ENCODE results near the gene SLC2A9. TPM values are rescaled to one million over a fixed set of nuclear protein-coding genes. Genes with fewer than 3 reads are reported as not detected.
"Not testable (repeated sequence)": the region's sequence is repeated elsewhere in the genome, so short reads cannot be mapped to it uniquely, and the experiment has no call there.

SLC2A9 gene
- total RNA-seq, 1 donor from 2014 or later, result not detected

DNA sequence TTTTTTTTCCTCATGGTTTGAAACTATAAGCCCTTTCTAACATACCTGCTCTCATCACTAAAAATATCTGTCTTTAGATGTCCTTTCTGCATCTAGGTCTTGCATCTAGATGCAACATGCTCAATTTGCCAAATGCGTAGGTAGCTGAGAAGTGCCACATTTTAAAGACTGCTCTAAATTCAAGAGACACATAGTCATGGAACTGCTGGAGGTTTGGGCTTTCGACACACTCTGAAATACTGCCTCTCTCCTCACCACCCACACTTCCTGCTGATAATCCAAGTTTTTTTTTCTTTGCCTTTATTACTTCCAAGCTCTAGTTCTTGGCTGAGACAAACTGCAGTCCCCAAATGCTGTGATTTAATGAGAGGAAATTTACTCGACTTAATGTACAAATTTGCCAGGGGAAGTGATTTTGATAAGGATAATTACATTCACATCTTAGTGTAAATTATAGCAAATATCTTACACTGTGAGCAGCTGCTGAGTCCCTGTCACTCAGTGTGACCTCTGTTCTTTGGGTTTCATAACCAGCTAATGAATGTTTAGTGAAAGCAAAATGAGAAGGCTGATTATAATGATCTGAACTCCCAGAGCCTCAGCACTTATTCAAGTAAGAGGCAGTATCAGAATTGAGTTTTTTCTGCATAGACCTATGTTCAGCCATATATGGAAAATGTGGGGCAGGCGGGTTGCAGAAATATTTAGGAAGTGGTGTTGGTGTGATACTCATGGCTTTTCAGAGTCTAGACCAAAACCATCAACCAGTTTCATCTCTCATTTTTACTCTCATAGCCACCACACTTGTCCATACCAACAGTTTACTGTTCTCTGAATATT, 208.6 kb downstream of the SLC2A9 start:
- peaks cover 1% of the 10 kb centered on the region for H3K9me3 Mint-ChIP-seq (ENCODE audit: unreplicated experiment)
- DNase-seq, result no peak
- no peak overlapping the region for H3K27ac Mint-ChIP-seq (ENCODE audit: unreplicated experiment)
- H3K4me1 Mint-ChIP-seq (ENCODE audit: low read depth, unreplicated experiment), result no peaks in the 10 kb centered on the region
- TF ChIP-seq, protein P1, sequence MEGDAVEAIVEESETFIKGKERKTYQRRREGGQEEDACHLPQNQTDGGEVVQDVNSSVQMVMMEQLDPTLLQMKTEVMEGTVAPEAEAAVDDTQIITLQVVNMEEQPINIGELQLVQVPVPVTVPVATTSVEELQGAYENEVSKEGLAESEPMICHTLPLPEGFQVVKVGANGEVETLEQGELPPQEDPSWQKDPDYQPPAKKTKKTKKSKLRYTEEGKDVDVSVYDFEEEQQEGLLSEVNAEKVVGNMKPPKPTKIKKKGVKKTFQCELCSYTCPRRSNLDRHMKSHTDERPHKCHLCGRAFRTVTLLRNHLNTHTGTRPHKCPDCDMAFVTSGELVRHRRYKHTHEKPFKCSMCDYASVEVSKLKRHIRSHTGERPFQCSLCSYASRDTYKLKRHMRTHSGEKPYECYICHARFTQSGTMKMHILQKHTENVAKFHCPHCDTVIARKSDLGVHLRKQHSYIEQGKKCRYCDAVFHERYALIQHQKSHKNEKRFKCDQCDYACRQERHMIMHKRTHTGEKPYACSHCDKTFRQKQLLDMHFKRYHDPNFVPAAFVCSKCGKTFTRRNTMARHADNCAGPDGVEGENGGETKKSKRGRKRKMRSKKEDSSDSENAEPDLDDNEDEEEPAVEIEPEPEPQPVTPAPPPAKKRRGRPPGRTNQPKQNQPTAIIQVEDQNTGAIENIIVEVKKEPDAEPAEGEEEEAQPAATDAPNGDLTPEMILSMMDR (IDR thresholded peaks at IDR 0.05; ENCODE audit: partially characterized antibody, unreplicated experiment), result no peak
- H3K27me3 Mint-ChIP-seq (ENCODE audit: unreplicated experiment), result peaks cover 2% of the 10 kb centered on the region
- H3K36me3 Mint-ChIP-seq (ENCODE audit: unreplicated experiment), result peaks cover 9% of the 10 kb centered on the region
- H3K4me3 Mint-ChIP-seq (ENCODE audit: unreplicated experiment), result no peak overlapping the region

DNA sequence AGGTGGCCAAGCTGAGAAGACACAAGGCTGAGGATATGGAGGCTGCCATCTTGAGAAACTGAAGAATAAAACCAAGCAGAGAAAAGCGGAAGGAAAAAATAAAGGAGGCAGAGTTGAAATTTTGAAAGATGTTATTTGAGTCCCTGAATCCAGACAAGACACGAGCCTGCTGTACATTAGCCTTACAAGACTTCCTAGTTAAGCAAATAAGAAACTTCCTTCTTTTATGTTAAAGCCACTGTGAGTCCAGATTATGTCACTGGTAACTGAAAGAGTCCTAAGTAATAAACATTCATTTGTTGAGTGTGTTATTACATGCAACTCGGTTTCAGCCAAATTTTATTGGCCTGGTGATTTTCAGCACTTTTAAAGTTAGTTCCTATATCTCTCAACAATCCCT, 209.5 kb downstream of the SLC2A9 start:
- Mint-ChIP-seq H3K27ac (ENCODE audit: unreplicated experiment) (no peak overlapping the region), H3K4me1 (ENCODE audit: low read depth, unreplicated experiment) (no peaks in the 10 kb centered on the region), H3K36me3 (ENCODE audit: unreplicated experiment) (peaks cover 9% of the 10 kb centered on the region), H3K27me3 (ENCODE audit: unreplicated experiment) (peaks cover 2% of the 10 kb centered on the region), H3K9me3 (ENCODE audit: unreplicated experiment) (peaks cover 1% of the 10 kb centered on the region), H3K4me3 (ENCODE audit: unreplicated experiment) (no peak overlapping the region)
- no peak for DNase-seq
- TF ChIP-seq, protein P1 (IDR thresholded peaks at IDR 0.05; ENCODE audit: partially characterized antibody, unreplicated experiment), result no peak

DNA sequence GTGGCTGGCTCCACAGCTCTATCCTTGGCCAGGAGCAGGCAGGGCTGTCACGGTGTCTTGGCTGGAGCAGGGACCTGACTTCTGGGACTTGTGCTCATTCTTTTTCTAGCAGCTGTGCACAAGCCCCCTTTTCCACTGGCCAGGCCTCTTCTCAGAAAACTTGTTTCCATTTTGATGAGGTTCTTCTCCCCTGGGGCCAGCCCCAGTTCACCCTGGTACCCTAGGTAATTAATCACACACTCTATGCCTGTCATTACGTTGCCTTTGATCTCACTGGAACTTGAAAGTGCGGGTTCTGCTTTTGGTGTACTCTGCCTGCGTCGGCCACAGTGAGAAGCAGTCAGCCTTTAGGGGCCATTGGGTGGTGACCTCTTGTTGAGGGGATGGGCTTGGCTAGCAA, 213.2 kb downstream of the SLC2A9 start:
- Mint-ChIP-seq H3K4me3 (ENCODE audit: unreplicated experiment) (no peak overlapping the region), H3K9me3 (ENCODE audit: unreplicated experiment) (peaks cover 1% of the 10 kb centered on the region), H3K4me1 (ENCODE audit: low read depth, unreplicated experiment) (no peaks in the 10 kb centered on the region), H3K27ac (ENCODE audit: unreplicated experiment) (no peak overlapping the region), H3K27me3 (ENCODE audit: unreplicated experiment) (peaks cover 2% of the 10 kb centered on the region), H3K36me3 (ENCODE audit: unreplicated experiment) (peaks cover 9% of the 10 kb centered on the region)
- DNase-seq, result no peak
- TF ChIP-seq, protein P1 (IDR thresholded peaks at IDR 0.05; ENCODE audit: partially characterized antibody, unreplicated experiment), result no peak

DNA sequence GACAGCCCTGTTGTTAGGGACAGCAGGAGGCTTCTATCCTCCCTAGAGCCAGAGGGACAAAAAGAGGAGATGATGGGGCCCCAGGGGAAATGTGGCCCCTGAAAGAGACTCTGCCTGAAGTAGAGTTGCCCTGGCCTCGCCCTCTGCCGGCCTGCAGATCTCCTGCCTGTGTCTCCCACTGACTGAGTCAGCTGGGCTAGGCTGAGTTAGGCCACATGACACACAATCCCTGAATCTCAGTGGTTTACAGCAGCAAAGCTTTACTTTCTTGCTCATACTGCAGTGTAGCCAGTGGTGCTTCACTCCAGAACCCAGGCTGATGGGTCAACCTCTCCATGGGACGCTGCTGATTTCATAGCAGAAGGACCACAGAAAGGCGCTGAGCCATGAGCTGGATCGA, 216.4 kb downstream of the SLC2A9 start:
- TF ChIP-seq, protein P1 (IDR thresholded peaks at IDR 0.05; ENCODE audit: partially characterized antibody, unreplicated experiment), result no peak
- no peak for DNase-seq
- Mint-ChIP-seq H3K36me3 (ENCODE audit: unreplicated experiment) (no peaks in the 10 kb centered on the region), H3K4me1 (ENCODE audit: low read depth, unreplicated experiment) (no peaks in the 10 kb centered on the region), H3K4me3 (ENCODE audit: unreplicated experiment) (no peak overlapping the region), H3K27me3 (ENCODE audit: unreplicated experiment) (peaks cover 2% of the 10 kb centered on the region), H3K27ac (ENCODE audit: unreplicated experiment) (no peak overlapping the region), H3K9me3 (ENCODE audit: unreplicated experiment) (no peaks in the 10 kb centered on the region)

DNA sequence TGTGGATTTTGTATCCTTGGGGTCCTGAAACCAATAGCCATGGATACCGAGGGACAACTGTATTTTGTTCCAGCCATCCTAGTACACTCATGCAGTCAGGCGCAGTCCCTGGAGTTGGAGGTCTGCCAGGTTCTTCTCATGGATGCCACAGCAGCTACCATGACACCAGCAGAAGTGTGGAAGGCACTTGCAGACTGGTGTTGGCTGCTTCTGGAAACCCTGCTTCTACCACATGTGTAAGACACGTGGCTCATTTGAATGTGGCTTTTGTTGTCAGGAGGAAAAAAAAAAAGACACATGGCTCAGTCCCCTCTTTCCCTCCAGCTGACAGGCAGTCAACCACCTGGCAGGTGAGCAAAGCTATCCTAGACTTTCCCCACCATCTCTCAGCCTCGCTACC, 220.4 kb downstream of the SLC2A9 start:
- peaks cover 2% of the 10 kb centered on the region for H3K27me3 Mint-ChIP-seq (ENCODE audit: unreplicated experiment)
- TF ChIP-seq, protein P1 (IDR thresholded peaks at IDR 0.05; ENCODE audit: partially characterized antibody, unreplicated experiment), result no peak
- no peaks in the 10 kb centered on the region for H3K36me3 Mint-ChIP-seq (ENCODE audit: unreplicated experiment)
- no peaks in the 10 kb centered on the region for H3K9me3 Mint-ChIP-seq (ENCODE audit: unreplicated experiment)
- H3K4me3 Mint-ChIP-seq (ENCODE audit: unreplicated experiment), result no peak overlapping the region
- no peaks in the 10 kb centered on the region for H3K4me1 Mint-ChIP-seq (ENCODE audit: low read depth, unreplicated experiment)
- H3K27ac Mint-ChIP-seq (ENCODE audit: unreplicated experiment), result no peak overlapping the region
- no peak for DNase-seq

DNA sequence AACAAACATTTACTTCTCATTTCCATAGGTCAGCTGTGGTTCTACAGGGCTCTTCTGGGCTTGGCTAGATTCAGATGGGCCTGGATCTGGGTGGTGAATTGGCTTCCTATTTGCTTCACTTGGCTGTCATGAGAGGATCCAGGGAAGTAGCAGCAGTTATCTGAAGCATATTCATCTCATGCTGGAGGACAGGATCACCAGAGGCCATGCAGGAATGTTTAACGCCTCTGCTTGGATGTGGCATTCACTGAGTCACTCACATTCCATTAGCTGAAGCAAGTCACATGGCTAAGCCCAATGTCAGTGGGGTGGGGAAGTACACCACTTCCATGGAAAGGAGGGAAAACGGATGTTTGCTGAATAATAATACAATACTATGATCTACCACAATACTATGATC, 224.7 kb downstream of the SLC2A9 start:
- H3K27ac Mint-ChIP-seq (ENCODE audit: unreplicated experiment); H3K36me3 Mint-ChIP-seq (ENCODE audit: unreplicated experiment); H3K27me3 Mint-ChIP-seq (ENCODE audit: unreplicated experiment); H3K9me3 Mint-ChIP-seq (ENCODE audit: unreplicated experiment); H3K4me3 Mint-ChIP-seq (ENCODE audit: unreplicated experiment); H3K4me1 Mint-ChIP-seq (ENCODE audit: low read depth, unreplicated experiment); DNase-seq: not testable (repeated sequence)

Measured in glutamatergic neuron (in vitro differentiated cells).